Mucosa of descending colon (tissue), 3 donors: ENCODE results near the gene ETV6. TPM values are rescaled to one million over a fixed set of nuclear protein-coding genes. Genes with fewer than 3 reads are reported as not detected.
A peak's percentile ranks its signal among the peaks of the same experiment; 100 is the strongest.

ENCODE experiments used
- ATAC-seq: fragments of 200-7000 bp; cut with Tn5 transposase; one replicate; pipeline ENCODE4 v1.9.1; 2020; ENCODE audit warnings: mild to moderate bottlenecking, moderate library complexity
- DNase-seq, 3 donors: peaks; one replicate each; pipeline ENCODE4 v3.0.0-alpha.2; 2020
- H3K36me3 ChIP-seq: fragments of 200-600 bp; one replicate; pipeline ENCODE4 v1.8.0; 2021; ENCODE audit warnings: low read depth, mild to moderate bottlenecking
- H3K4me1 ChIP-seq: fragments of 200-600 bp; one replicate; pipeline ENCODE4 v1.8.0; 2021; ENCODE audit warnings: low read depth, mild to moderate bottlenecking
- H3K4me3 ChIP-seq: fragments of 200-600 bp; one replicate; pipeline ENCODE4 v1.8.0; 2021; ENCODE audit warnings: mild to moderate bottlenecking
- H3K9me3 ChIP-seq: fragments of 200-600 bp; one replicate; pipeline ENCODE4 v1.8.0; 2021; ENCODE audit warnings: mild to moderate bottlenecking
- CTCF ChIP-seq: fragments of 200-600 bp; IDR thresholded peaks from one replicate; pipeline ENCODE4 v1.8.0; 2022; ENCODE audit warnings: antibody characterized with exemption, mild to moderate bottlenecking
- intact Hi-C, 2 donors: fragments of 100-400 bp; cut with DNase I in 1 of 2; cut with micrococcal nuclease in 1 of 2; formaldehyde crosslinking; loops; one replicate each; pipeline versions ENCODE4 v1.11.0 to v1.11.1; 2022; cut with DNase I, micrococcal nuclease
- total RNA-seq, 3 donors: library from RNA; stranded (reverse); fragmentation: NEBNext Ultra II Directional in 2 of 3; extraction: Animal tissue kit (Norgen Biotek cat#: 25700) in 2 of 3; gene quantifications; one replicate each; pipeline versions ENCODE4 v1.2.1 to v1.2.4, GENCODE V29; 2021 to 2023
- donor health status: DM: no; HTN: no; CAD: no; lungs with moderate emphysema.
- donor health status: DM: no; HTN: no; CAD: no.
- donor health status: DM: no; HTN: yes; CAD: no.

Gene ETV6
- total RNA-seq, 3 donors from 2014 or later: 60.9 to 74.3 (median 72.8) TPM

GRCh38 chr12:11767029-11767724 lies 117.7 kb downstream of the ETV6 start:
- Histone ChIP-seq H3K36me3 (no peaks in the 10 kb centered on the region), H3K4me3 (no peak overlapping the region), H3K4me1 (peaks cover 53% of the 10 kb centered on the region), H3K9me3 (no peaks in the 10 kb centered on the region)
- ATAC-seq (no peak), DNase-seq (no peak)
- intact Hi-C loops: no loop called here
- no peak for TF ChIP-seq CTCF

GRCh38 chr12:11767798-11768197 lies 118.3 kb downstream of the ETV6 start:
- ATAC-seq: no peak
- no peak for DNase-seq
- Histone ChIP-seq H3K4me1 (peaks cover 48% of the 10 kb centered on the region), H3K36me3 (no peaks in the 10 kb centered on the region), H3K9me3 (no peaks in the 10 kb centered on the region), H3K4me3 (no peak overlapping the region)
- no peak for TF ChIP-seq CTCF
- intact Hi-C loops: no loop called here

GRCh38 chr12:11768233-11768965 lies 118.9 kb downstream of the ETV6 start:
- Histone ChIP-seq H3K36me3 (no peaks in the 10 kb centered on the region), H3K4me3 (no peak overlapping the region), H3K9me3 (no peaks in the 10 kb centered on the region), H3K4me1 (peaks cover 43% of the 10 kb centered on the region)
- DNase-seq: no peak
- ATAC-seq: peak; percentile 62
- intact Hi-C loops: no loop called here
- no peak for TF ChIP-seq CTCF

- DNase-seq (peak; percentile 47 to 57 (median 55)), ATAC-seq (peak; percentile 84)
- peaks cover 37% of the 10 kb centered on the region for H3K4me1 ChIP-seq
- no peak for TF ChIP-seq CTCF
- intact Hi-C loops: no loop called here
- H3K4me3 ChIP-seq: no peak overlapping the region
- no peaks in the 10 kb centered on the region for H3K9me3 ChIP-seq
- H3K36me3 ChIP-seq: no peaks in the 10 kb centered on the region
Observed at GRCh38 chr12:11769723-11770514, 120.4 kb downstream of the ETV6 start.

GRCh38 chr12:11771356-11771755 lies 121.9 kb downstream of the ETV6 start:
- DNase-seq: no peak
- no peak for TF ChIP-seq CTCF
- ATAC-seq: no peak
- H3K36me3 ChIP-seq: no peaks in the 10 kb centered on the region
- H3K9me3 ChIP-seq: no peaks in the 10 kb centered on the region
- no peak overlapping the region for H3K4me3 ChIP-seq
- intact Hi-C loops: no loop called here
- peaks cover 28% of the 10 kb centered on the region for H3K4me1 ChIP-seq
